ENCODE data around the gene RAD23A. TPM values are rescaled to one million over a fixed set of nuclear protein-coding genes. Genes with fewer than 3 reads are reported as not detected.

The RAD23A gene
- total and polyA plus RNA-seq, 9 of the 15 experiments (the other 6 are each of a cell fraction or from before 2014, with no cell fraction given): 9.5 to 181 (median 101) TPM

DNA sequence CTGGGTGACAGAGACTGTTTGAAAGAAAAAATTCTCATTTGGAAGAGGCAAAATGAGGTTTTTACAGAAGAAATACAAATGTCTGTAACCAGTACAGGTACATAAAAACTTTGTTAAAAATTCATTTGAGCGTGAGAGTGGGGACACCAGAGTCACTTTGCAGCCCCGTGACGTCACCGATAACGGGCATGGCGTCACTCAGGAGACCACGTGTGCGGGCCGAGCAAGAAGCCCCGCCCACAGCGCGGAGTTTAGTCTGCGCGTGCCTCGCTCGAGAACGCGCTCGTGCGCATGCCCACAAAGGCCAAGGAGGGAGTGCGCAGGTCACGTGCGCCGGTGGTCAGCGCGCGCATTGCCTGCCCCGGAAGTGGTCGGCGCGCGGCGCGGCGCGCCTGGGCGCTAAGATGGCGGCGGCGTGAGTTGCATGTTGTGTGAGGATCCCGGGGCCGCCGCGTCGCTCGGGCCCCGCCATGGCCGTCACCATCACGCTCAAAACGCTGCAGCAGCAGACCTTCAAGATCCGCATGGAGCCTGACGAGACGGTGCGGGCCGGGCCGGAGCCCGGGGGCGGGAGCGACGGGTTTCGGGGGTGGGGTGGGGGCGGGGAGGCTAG lies at the start of gene RAD23A (continued):
- TF ChIP-seq PHTF2 (CRISPR knock-in tag; IDR thresholded peaks at IDR 0.05) (no peak; the same call in 1 of the 2 replicates), ATF1 (CRISPR knock-in tag; IDR thresholded peaks at IDR 0.05) (peak; percentile 88), ATF1 (tag; IDR thresholded peaks at IDR 0.05) (peak; percentile 100), ILK (tag; IDR thresholded peaks at IDR 0.05; ENCODE audit: borderline replicate concordance, low read depth) (no peak), GTF2F1 (IDR thresholded peaks at IDR 0.05; ENCODE audit: low read depth, low read length) (no peak), NELFE (IDR thresholded peaks at IDR 0.05; ENCODE audit: insufficient read depth, insufficient read length) (no peak), ZNF354B (CRISPR knock-in tag; IDR thresholded peaks at IDR 0.05) (no peak), ZNF586 (CRISPR knock-in tag; conservative IDR thresholded peaks at IDR 0.05) (0 out of 2 replicates have a peak, but pooled peaks have one; percentile 17), ZNF197 (CRISPR knock-in tag; IDR thresholded peaks at IDR 0.05; ENCODE audit: low read depth) (no peak), ZC3H4 (CRISPR knock-in tag; IDR thresholded peaks at IDR 0.05; ENCODE audit: borderline replicate concordance) (no peak)
- TF ChIP-seq, protein P1, sequence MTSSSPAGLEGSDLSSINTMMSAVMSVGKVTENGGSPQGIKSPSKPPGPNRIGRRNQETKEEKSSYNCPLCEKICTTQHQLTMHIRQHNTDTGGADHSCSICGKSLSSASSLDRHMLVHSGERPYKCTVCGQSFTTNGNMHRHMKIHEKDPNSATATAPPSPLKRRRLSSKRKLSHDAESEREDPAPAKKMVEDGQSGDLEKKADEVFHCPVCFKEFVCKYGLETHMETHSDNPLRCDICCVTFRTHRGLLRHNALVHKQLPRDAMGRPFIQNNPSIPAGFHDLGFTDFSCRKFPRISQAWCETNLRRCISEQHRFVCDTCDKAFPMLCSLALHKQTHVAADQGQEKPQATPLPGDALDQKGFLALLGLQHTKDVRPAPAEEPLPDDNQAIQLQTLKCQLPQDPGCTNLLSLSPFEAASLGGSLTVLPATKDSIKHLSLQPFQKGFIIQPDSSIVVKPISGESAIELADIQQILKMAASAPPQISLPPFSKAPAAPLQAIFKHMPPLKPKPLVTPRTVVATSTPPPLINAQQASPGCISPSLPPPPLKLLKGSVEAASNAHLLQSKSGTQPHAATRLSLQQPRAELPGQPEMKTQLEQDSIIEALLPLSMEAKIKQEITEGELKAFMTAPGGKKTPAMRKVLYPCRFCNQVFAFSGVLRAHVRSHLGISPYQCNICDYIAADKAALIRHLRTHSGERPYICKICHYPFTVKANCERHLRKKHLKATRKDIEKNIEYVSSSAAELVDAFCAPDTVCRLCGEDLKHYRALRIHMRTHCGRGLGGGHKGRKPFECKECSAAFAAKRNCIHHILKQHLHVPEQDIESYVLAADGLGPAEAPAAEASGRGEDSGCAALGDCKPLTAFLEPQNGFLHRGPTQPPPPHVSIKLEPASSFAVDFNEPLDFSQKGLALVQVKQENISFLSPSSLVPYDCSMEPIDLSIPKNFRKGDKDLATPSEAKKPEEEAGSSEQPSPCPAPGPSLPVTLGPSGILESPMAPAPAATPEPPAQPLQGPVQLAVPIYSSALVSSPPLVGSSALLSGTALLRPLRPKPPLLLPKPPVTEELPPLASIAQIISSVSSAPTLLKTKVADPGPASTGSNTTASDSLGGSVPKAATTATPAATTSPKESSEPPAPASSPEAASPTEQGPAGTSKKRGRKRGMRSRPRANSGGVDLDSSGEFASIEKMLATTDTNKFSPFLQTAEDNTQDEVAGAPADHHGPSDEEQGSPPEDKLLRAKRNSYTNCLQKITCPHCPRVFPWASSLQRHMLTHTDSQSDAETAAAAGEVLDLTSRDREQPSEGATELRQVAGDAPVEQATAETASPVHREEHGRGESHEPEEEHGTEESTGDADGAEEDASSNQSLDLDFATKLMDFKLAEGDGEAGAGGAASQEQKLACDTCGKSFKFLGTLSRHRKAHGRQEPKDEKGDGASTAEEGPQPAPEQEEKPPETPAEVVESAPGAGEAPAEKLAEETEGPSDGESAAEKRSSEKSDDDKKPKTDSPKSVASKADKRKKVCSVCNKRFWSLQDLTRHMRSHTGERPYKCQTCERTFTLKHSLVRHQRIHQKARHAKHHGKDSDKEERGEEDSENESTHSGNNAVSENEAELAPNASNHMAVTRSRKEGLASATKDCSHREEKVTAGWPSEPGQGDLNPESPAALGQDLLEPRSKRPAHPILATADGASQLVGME (CRISPR knock-in tag; IDR thresholded peaks at IDR 0.05): peak; percentile 81; the same call in 1 of the 2 replicates
- TF ChIP-seq, protein P2, sequence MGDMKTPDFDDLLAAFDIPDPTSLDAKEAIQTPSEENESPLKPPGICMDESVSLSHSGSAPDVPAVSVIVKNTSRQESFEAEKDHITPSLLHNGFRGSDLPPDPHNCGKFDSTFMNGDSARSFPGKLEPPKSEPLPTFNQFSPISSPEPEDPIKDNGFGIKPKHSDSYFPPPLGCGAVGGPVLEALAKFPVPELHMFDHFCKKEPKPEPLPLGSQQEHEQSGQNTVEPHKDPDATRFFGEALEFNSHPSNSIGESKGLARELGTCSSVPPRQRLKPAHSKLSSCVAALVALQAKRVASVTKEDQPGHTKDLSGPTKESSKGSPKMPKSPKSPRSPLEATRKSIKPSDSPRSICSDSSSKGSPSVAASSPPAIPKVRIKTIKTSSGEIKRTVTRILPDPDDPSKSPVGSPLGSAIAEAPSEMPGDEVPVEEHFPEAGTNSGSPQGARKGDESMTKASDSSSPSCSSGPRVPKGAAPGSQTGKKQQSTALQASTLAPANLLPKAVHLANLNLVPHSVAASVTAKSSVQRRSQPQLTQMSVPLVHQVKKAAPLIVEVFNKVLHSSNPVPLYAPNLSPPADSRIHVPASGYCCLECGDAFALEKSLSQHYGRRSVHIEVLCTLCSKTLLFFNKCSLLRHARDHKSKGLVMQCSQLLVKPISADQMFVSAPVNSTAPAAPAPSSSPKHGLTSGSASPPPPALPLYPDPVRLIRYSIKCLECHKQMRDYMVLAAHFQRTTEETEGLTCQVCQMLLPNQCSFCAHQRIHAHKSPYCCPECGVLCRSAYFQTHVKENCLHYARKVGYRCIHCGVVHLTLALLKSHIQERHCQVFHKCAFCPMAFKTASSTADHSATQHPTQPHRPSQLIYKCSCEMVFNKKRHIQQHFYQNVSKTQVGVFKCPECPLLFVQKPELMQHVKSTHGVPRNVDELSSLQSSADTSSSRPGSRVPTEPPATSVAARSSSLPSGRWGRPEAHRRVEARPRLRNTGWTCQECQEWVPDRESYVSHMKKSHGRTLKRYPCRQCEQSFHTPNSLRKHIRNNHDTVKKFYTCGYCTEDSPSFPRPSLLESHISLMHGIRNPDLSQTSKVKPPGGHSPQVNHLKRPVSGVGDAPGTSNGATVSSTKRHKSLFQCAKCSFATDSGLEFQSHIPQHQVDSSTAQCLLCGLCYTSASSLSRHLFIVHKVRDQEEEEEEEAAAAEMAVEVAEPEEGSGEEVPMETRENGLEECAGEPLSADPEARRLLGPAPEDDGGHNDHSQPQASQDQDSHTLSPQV (IDR thresholded peaks at IDR 0.05): no peak; the same call in 1 of the 2 replicates
- TF ChIP-seq, protein P3, sequence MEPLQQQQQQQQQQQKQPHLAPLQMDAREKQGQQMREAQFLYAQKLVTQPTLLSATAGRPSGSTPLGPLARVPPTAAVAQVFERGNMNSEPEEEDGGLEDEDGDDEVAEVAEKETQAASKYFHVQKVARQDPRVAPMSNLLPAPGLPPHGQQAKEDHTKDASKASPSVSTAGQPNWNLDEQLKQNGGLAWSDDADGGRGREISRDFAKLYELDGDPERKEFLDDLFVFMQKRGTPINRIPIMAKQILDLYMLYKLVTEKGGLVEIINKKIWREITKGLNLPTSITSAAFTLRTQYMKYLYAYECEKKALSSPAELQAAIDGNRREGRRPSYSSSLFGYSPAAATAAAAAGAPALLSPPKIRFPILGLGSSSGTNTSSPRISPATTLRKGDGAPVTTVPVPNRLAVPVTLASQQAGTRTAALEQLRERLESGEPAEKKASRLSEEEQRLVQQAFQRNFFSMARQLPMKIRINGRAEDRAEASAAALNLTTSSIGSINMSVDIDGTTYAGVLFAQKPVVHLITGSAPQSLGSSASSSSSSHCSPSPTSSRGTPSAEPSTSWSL (CRISPR knock-in tag; IDR thresholded peaks at IDR 0.05; ENCODE audit: borderline replicate concordance): no peak
- TF ChIP-seq, protein P4, sequence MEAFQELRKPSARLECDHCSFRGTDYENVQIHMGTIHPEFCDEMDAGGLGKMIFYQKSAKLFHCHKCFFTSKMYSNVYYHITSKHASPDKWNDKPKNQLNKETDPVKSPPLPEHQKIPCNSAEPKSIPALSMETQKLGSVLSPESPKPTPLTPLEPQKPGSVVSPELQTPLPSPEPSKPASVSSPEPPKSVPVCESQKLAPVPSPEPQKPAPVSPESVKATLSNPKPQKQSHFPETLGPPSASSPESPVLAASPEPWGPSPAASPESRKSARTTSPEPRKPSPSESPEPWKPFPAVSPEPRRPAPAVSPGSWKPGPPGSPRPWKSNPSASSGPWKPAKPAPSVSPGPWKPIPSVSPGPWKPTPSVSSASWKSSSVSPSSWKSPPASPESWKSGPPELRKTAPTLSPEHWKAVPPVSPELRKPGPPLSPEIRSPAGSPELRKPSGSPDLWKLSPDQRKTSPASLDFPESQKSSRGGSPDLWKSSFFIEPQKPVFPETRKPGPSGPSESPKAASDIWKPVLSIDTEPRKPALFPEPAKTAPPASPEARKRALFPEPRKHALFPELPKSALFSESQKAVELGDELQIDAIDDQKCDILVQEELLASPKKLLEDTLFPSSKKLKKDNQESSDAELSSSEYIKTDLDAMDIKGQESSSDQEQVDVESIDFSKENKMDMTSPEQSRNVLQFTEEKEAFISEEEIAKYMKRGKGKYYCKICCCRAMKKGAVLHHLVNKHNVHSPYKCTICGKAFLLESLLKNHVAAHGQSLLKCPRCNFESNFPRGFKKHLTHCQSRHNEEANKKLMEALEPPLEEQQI (IDR thresholded peaks at IDR 0.05): no peak

Data from K562 (cell line).